Esophagus squamous epithelium (tissue), 4 donors: Measurements from ENCODE around the gene PCNP.

ENCODE experiments used
- CTCF ChIP-seq, 6 experiments: fragments of 450-650 bp in 4 of 6; fragments of 200-600 bp in 2 of 6; sonication (generic) in 2 of 6; IDR thresholded peaks; one replicate each; pipeline ENCODE4 v1.5.1; 2016 to 2019; ENCODE audit warnings: antibody characterized with exemption in 6 of 6, mild to moderate bottlenecking in 4 of 6, moderate library complexity in 4 of 6
- POLR2A ChIP-seq, 4 donors: fragments of 450-650 bp; IDR thresholded peaks; one replicate each; pipeline ENCODE4 v1.6.1; 2017; ENCODE audit warnings: antibody characterized with exemption in 4 of 4, mild to moderate bottlenecking in 4 of 4, moderate library complexity in 3 of 4

DNA sequence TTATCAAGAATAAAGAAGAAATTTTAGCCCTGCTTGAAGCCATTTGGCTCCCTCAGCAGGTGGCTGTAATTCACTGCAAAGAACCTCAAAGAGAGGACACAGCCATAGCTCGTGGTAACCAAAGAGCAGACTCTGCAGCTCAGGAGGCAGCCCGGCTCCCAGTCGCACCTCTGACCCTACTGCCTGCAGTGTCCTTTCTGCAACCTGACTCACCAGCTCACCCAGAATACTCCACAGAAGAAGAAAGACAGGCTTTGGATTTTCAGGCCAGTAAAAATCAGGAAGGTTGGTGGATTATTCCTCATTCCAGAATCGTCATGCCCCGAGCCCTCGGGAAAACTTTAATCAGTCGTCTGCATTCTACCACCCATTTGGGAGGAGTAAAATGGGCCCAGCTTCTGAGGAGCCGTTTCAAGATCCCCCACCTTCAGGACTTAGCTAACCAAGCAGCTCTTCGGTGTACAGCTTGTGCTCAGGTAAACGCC, 64.3 kb downstream of the PCNP start:
- TF ChIP-seq POLR2A (IDR thresholded peaks at IDR 0.05) (no peak), CTCF (IDR thresholded peaks at IDR 0.05) (no peak)
